Activated CD8-positive, alpha-beta T cell treated with anti-CD3 and anti-CD28 coated beads for 36 hours (primary cell): ENCODE measurements around the gene ETV6. TPM values are rescaled to one million over a fixed set of nuclear protein-coding genes. Genes with fewer than 3 reads are reported as not detected.
"Not testable (repeated sequence)": the region's sequence is repeated elsewhere in the genome, so short reads cannot be mapped to it uniquely, and the experiment has no call there.

Experiments
- ATAC-seq: fragments of 200-7000 bp; cut with Tn5 transposase; one replicate; pipeline ENCODE4 v1.10.0; 2021; ENCODE audit warnings: mild to moderate bottlenecking, moderate library complexity
- CTCF ChIA-PET: fragments of 350-600 bp; sonication (Branson Sonifier 250); formaldehyde crosslinking; loops from one replicate; lab custom pipeline; 2021; ENCODE audit warnings: antibody characterized with exemption; lab: Charles Lee
- POLR2A ChIA-PET: fragments of 350-600 bp; sonication (Branson Sonifier 250); formaldehyde crosslinking; loops from one replicate; lab custom pipeline; 2021; ENCODE audit warnings: antibody characterized with exemption; lab: Charles Lee
- DNase-seq: peaks from one replicate; pipeline ENCODE4 v3.0.0-alpha.2; 2020
- H3K27ac Mint-ChIP-seq: one replicate; pipeline ENCODE4 v1.8.0; 2021; ENCODE audit warnings: mild to moderate bottlenecking, mixed read lengths
- H3K27me3 Mint-ChIP-seq: one replicate; pipeline ENCODE4 v1.8.0; 2021; ENCODE audit warnings: mixed read lengths
- H3K36me3 Mint-ChIP-seq: one replicate; pipeline ENCODE4 v1.8.0; 2021; ENCODE audit warnings: low read depth, mixed read lengths
- H3K4me1 Mint-ChIP-seq: one replicate; pipeline ENCODE4 v1.8.0; 2021; ENCODE audit warnings: low read depth, mixed read lengths
- H3K4me3 Mint-ChIP-seq: one replicate; pipeline ENCODE4 v1.8.0; 2021; ENCODE audit warnings: mild to moderate bottlenecking, moderate library complexity, mixed read lengths
- H3K9me3 Mint-ChIP-seq: one replicate; pipeline ENCODE4 v1.8.0; 2021; ENCODE audit warnings: mixed read lengths
- CTCF ChIP-seq: fragments of 200-600 bp; IDR thresholded peaks from one replicate; pipeline ENCODE4 v1.8.0; 2022; ENCODE audit warnings: antibody characterized with exemption, mild to moderate bottlenecking
- intact Hi-C: fragments of 100-400 bp; cut with micrococcal nuclease; formaldehyde crosslinking; loops from one replicate; pipeline ENCODE4 v1.10.0; 2022
- total RNA-seq, 2 experiments: library from RNA; stranded (reverse); gene quantifications; one replicate each; pipeline ENCODE4 v1.2.3, GENCODE V29; 2021

Gene ETV6
- total RNA-seq, 2 experiments from 2014 or later = 20.5 to 22.7 TPM

GRCh38 chr12:11906286-11906935, 256.9 kb downstream of the ETV6 start:
- CTCF ChIA-PET = interaction anchor here (1.1 to 1.2 kb wide), 2 partner anchors 90 to 126 kb away, joined by 3 read pairs; no protein-coding TSS in a partner anchor
- ATAC-seq (no peak), DNase-seq (no peak)
- H3K27me3 Mint-ChIP-seq = peaks cover 4% of the 10 kb centered on the region
- no peak for TF ChIP-seq CTCF
- intact Hi-C loops = loop anchor here (10.0 kb wide), 1 partner anchor 252 kb away; no protein-coding TSS in a partner anchor
- peaks cover 34% of the 10 kb centered on the region for H3K4me1 Mint-ChIP-seq
- H3K9me3 Mint-ChIP-seq = peaks cover 20% of the 10 kb centered on the region
- POLR2A ChIA-PET = no interaction called here
- no peak overlapping the region for H3K27ac Mint-ChIP-seq
- H3K4me3 Mint-ChIP-seq = no peak overlapping the region
- peaks cover 7% of the 10 kb centered on the region for H3K36me3 Mint-ChIP-seq

- peaks cover 25% of the 10 kb centered on the region for H3K4me1 Mint-ChIP-seq
- H3K36me3 Mint-ChIP-seq = peaks cover 7% of the 10 kb centered on the region
- no peak for DNase-seq
- ATAC-seq = no peak
- peaks cover 20% of the 10 kb centered on the region for H3K9me3 Mint-ChIP-seq
- CTCF ChIA-PET = no interaction called here
- peaks cover 6% of the 10 kb centered on the region for H3K27me3 Mint-ChIP-seq
- H3K27ac Mint-ChIP-seq = no peak overlapping the region
- H3K4me3 Mint-ChIP-seq = no peak overlapping the region
- no peak for TF ChIP-seq CTCF
- POLR2A ChIA-PET = no interaction called here
- intact Hi-C loops = loop anchor here (10.0 kb wide), 1 partner anchor 253 kb away; no protein-coding TSS in a partner anchor
Observed at GRCh38 chr12:11907625-11908024, 258.2 kb downstream of the ETV6 start.

- H3K27ac Mint-ChIP-seq, H3K4me3 Mint-ChIP-seq, H3K27me3 Mint-ChIP-seq, ATAC-seq, DNase-seq, H3K36me3 Mint-ChIP-seq: not testable (repeated sequence)
- peaks cover 20% of the 10 kb centered on the region for H3K9me3 Mint-ChIP-seq
- ChIA-PET POLR2A (interaction anchor here (0.7 kb wide), 1 partner anchor 17 kb away, joined by 3 read pairs; no protein-coding TSS in a partner anchor), CTCF (interaction anchor here (0.9 kb wide), 1 partner anchor 17 kb away, joined by 3 read pairs; no protein-coding TSS in a partner anchor)
- intact Hi-C loops = loop anchor here (10.0 kb wide), 1 partner anchor 255 kb away; no protein-coding TSS in a partner anchor
- peaks cover 14% of the 10 kb centered on the region for H3K4me1 Mint-ChIP-seq
Observed at GRCh38 chr12:11909406-11909805, 259.9 kb downstream of the ETV6 start.

GRCh38 chr12:11916113-11916512, 266.6 kb downstream of the ETV6 start:
- no peak for TF ChIP-seq CTCF
- no peaks in the 10 kb centered on the region for H3K9me3 Mint-ChIP-seq
- ATAC-seq = no peak
- intact Hi-C loops = no loop called here
- POLR2A ChIA-PET = no interaction called here
- CTCF ChIA-PET = interaction anchor here (2.8 kb wide), 1 partner anchor 117 kb away, joined by 10 read pairs; no protein-coding TSS in a partner anchor
- no peaks in the 10 kb centered on the region for H3K4me1 Mint-ChIP-seq
- peaks cover 2% of the 10 kb centered on the region for H3K27me3 Mint-ChIP-seq
- no peaks in the 10 kb centered on the region for H3K36me3 Mint-ChIP-seq
- H3K4me3 Mint-ChIP-seq = no peak overlapping the region
- DNase-seq = no peak
- no peak overlapping the region for H3K27ac Mint-ChIP-seq

GRCh38 chr12:11916771-11917170, 267.3 kb downstream of the ETV6 start:
- ChIA-PET POLR2A (no interaction called here), CTCF (interaction anchor here (2.8 kb wide), 1 partner anchor 116 kb away, joined by 10 read pairs; no protein-coding TSS in a partner anchor)
- Mint-ChIP-seq H3K27ac (no peak overlapping the region), H3K4me3 (no peak overlapping the region), H3K27me3 (peaks cover under 1% of the 10 kb centered on the region), H3K36me3 (no peaks in the 10 kb centered on the region), H3K9me3 (no peaks in the 10 kb centered on the region), H3K4me1 (no peaks in the 10 kb centered on the region)
- TF ChIP-seq CTCF = no peak
- intact Hi-C loops = no loop called here
- no peak for ATAC-seq
- DNase-seq = no peak
